CD4-positive, CD25-positive, alpha-beta regulatory T cell (primary cell): Measurements from ENCODE around the gene MFSD12. TPM values are rescaled to one million over a fixed set of nuclear protein-coding genes. Genes with fewer than 3 reads are reported as not detected.

Experiments
- ATAC-seq, 2 donors: fragments of 150-1000 bp; cut with Tn5 transposase; one replicate each; pipeline ENCODE4 v1.10.0; 2021; ENCODE audit warnings: low read depth in 2 of 2, moderate number of reproducible peaks in 2 of 2, moderate library complexity in 1 of 2
- DNase-seq, 3 donors: peaks; one replicate each; pipeline versions ENCODE4 v3.0.0 to v3.0.0-alpha.2; 2012 to 2022; ENCODE audit warnings: mixed read lengths in 1 of 3
- H3K27ac ChIP-seq: one replicate; pipeline ENCODE4 v1.7.0; 2013; ENCODE audit warnings: mild to moderate bottlenecking, low read length; ENCODE audit not compliant: insufficient read depth, poor library complexity, severe bottlenecking
- H3K27me3 ChIP-seq: one replicate; pipeline ENCODE4 v1.7.0; 2013; ENCODE audit warnings: low read length; ENCODE audit not compliant: control insufficient read depth, insufficient read depth
- H3K36me3 ChIP-seq: one replicate; pipeline ENCODE4 v1.7.0; 2013; ENCODE audit warnings: mild to moderate bottlenecking, low read length, moderate library complexity; ENCODE audit not compliant: control insufficient read depth, insufficient read depth
- H3K4me1 ChIP-seq: 2 replicates; pipeline ENCODE4 v1.7.0; 2013; ENCODE audit warnings: mild to moderate bottlenecking, low read length; ENCODE audit not compliant: insufficient read depth, control insufficient read depth, poor library complexity, severe bottlenecking
- H3K4me3 ChIP-seq: one replicate; pipeline ENCODE4 v1.7.0; 2013; ENCODE audit warnings: low read depth, mild to moderate bottlenecking, low read length, moderate library complexity
- H3K9me3 ChIP-seq, 2 experiments: 1 replicate in 1 of 2; 2 replicates in 1 of 2; pipeline ENCODE4 v1.7.0; 2013; ENCODE audit warnings: low read length in 2 of 2, mild to moderate bottlenecking in 1 of 2, moderate library complexity in 1 of 2; ENCODE audit not compliant: control insufficient read depth in 2 of 2
- H3K27ac Mint-ChIP-seq, 3 donors: one replicate each; pipeline ENCODE4 v1.8.0; 2020 to 2022; ENCODE audit warnings: mild to moderate bottlenecking in 3 of 3, mixed read lengths in 3 of 3, moderate library complexity in 2 of 3
- H3K27me3 Mint-ChIP-seq: one replicate; pipeline ENCODE4 v1.8.0; 2022; ENCODE audit warnings: mild to moderate bottlenecking, mixed read lengths
- H3K36me3 Mint-ChIP-seq: one replicate; pipeline ENCODE4 v1.8.0; 2020; ENCODE audit warnings: mixed read lengths
- H3K4me1 Mint-ChIP-seq, 4 donors: one replicate each; pipeline ENCODE4 v1.8.0; 2020 to 2022; ENCODE audit warnings: mixed read lengths in 4 of 4, mild to moderate bottlenecking in 1 of 4
- H3K4me3 Mint-ChIP-seq, 4 donors: one replicate each; pipeline ENCODE4 v1.8.0; 2020 to 2022; ENCODE audit warnings: mild to moderate bottlenecking in 4 of 4, mixed read lengths in 4 of 4, moderate library complexity in 3 of 4
- H3K9me3 Mint-ChIP-seq, 7 donors: one replicate each; pipeline ENCODE4 v1.8.0; 2020 to 2022; ENCODE audit warnings: mixed read lengths in 7 of 7, mild to moderate bottlenecking in 3 of 7, moderate library complexity in 2 of 7
- polyA plus RNA-seq, 4 donors: library from polyadenylated mRNA; unstranded; fragments of 300-500 nt; fragmentation: Illumina TruSeq; gene quantifications; one replicate each; pipeline ENCODE4 v1.2.3, GENCODE V29; 2021
- total RNA-seq: library from RNA; stranded (reverse); gene quantifications from one replicate; pipeline ENCODE4 v1.2.3, GENCODE V29; 2022

MFSD12 gene
- total and polyA plus RNA-seq, 5 donors from 2014 or later, result 28.5 to 63.8 (median 36.2) TPM

DNA sequence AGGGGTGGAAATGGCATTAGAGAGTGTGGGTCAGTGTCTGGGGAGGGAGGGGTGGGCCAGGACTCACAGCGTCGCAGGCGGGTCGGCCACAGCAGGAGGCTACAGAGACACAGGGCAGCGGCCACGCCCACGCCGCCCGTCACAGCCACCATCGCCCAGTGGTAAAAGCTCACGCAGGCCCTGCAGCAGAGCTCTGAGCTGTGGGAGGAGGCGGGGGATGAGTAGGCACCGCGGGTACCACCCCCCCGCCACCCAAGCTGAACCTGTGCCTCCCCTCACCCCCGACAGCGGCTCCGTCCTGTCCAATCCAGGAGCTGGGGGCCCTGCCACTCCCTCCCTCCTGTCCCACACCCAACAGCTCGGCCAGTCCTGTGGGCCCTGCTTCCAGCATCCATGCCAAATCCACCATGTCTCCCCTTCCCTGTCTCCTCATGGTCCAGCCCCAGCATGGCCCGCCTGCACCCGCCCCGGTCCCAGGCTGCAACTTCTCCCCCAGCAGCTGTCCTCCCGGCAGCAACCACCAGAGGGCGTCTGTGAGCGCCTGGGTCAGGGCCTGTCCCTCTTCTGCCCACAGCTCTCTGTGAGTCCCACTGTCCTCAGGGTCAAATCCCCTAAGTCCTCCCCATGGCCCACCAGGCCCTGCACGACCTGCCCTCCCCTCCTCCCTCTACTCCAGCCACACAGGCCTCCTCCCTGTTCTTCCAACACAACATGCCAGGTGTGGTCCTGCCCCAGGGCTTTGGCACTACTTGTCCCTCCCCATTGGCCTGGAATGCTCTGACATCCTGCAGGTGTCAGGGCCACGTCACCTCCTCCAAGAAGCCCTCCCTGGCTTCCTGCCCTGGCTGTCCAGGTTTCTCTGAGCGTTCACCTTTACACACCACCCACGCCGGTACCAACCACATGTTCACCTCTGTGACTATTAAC is 12.4 kb downstream of the MFSD12 start:
- DNase-seq (peak; percentile 53 to 70 (median 65)), ATAC-seq (peak; percentile 59 to 73)
- Histone ChIP-seq H3K9me3 (no peaks in the 10 kb centered on the region), H3K36me3 (peaks cover 10% of the 10 kb centered on the region), H3K27me3 (no peaks in the 10 kb centered on the region), H3K4me3 (no peak overlapping the region), H3K4me1 (no peaks in the 10 kb centered on the region), H3K27ac (no peak overlapping the region)
- no peaks in the 10 kb centered on the region for H3K9me3 Mint-ChIP-seq
- peak overlapping the region; percentile 41 to 59 (median 48) for H3K27ac Mint-ChIP-seq
- H3K4me1 Mint-ChIP-seq, result peaks cover 0 to 9% (median 2%) of the 10 kb centered on the region in 4 donors
- no peaks in the 10 kb centered on the region for H3K27me3 Mint-ChIP-seq
- peaks cover 4% of the 10 kb centered on the region for H3K36me3 Mint-ChIP-seq
- H3K4me3 Mint-ChIP-seq, result no peak overlapping the region

DNA sequence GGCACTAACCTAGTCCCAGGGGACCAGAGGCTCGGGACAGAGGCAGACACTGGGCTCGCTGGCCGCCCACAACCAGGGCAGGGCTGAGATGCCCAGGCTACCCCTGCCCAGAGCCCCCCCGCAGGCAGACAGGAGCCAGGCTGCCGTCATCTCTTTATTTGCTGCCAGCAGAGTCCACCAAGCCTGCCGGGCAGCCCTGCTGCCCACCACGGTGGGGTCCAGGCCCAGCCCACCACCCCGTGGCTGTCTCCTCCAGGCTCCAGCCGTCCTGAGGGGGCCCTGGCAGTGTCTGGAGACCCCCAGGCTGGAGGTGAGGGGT is 13.4 kb downstream of the MFSD12 start:
- Histone ChIP-seq H3K9me3 (no peaks in the 10 kb centered on the region), H3K4me1 (no peaks in the 10 kb centered on the region), H3K36me3 (peaks cover 8% of the 10 kb centered on the region), H3K27ac (no peak overlapping the region), H3K4me3 (no peak overlapping the region), H3K27me3 (no peaks in the 10 kb centered on the region)
- no peak overlapping the region for H3K4me3 Mint-ChIP-seq
- H3K36me3 Mint-ChIP-seq, result peaks cover 8% of the 10 kb centered on the region
- no peak overlapping the region for H3K27ac Mint-ChIP-seq
- ATAC-seq (no peak), DNase-seq (no peak)
- H3K27me3 Mint-ChIP-seq, result no peaks in the 10 kb centered on the region
- H3K4me1 Mint-ChIP-seq, result peaks cover 0 to 11% (median 2%) of the 10 kb centered on the region in 4 donors
- no peaks in the 10 kb centered on the region for H3K9me3 Mint-ChIP-seq

DNA sequence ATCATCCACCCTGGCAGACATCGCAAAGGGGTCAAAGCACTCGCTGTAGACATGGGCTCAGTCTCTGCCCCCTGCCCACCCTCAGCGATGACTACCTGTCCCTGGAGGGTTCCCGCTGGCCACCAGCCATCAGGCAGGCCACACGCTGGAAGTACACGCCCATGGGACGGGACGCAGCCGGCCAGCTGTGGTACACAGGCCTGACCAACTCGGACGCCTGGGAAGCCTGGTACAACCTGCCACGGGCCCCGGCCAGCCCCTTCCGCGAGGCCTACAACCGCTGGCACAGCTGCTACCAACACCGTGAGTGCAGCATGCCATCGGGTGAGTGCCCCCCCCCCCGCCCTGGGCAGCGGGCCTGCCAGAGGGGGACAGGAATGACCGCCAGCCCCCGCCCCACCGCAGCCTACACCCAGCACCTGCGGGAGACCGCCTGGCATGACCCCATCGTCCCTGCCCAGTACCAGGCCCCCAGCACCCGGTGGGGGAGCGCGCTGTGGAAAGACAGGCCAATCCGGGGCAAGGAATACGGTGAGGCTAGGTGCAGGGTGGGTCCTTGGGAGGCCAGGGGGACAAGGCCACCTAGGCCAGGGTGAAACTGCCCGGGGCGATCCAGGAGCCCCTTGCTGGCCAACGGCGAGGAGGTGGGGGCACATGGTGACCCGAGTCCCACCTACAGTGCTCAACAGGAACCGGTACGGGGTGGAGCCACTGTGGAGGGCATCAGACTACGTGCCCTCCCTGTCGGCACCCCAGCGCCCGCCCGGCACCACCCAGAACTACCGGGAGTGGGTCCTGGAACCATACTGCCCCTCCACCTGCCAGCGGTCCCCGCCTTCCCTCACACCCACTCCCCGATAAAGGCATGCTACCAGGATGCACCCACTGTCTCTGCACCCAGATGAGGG is 14.0 kb downstream of the MFSD12 start:
- H3K9me3 ChIP-seq, result no peaks in the 10 kb centered on the region
- peaks cover 0 to 11% (median 2%) of the 10 kb centered on the region in 4 donors for H3K4me1 Mint-ChIP-seq
- no peak overlapping the region for H3K4me3 Mint-ChIP-seq
- peaks cover 8% of the 10 kb centered on the region for H3K36me3 Mint-ChIP-seq
- no peaks in the 10 kb centered on the region for H3K4me1 ChIP-seq
- no peak for DNase-seq
- H3K27me3 Mint-ChIP-seq, result no peaks in the 10 kb centered on the region
- H3K4me3 ChIP-seq, result no peak overlapping the region
- no peaks in the 10 kb centered on the region for H3K27me3 ChIP-seq
- H3K27ac Mint-ChIP-seq, result no peak overlapping the region
- H3K27ac ChIP-seq, result no peak overlapping the region
- H3K9me3 Mint-ChIP-seq, result no peaks in the 10 kb centered on the region
- H3K36me3 ChIP-seq, result peaks cover 4% of the 10 kb centered on the region
- no peak for ATAC-seq

DNA sequence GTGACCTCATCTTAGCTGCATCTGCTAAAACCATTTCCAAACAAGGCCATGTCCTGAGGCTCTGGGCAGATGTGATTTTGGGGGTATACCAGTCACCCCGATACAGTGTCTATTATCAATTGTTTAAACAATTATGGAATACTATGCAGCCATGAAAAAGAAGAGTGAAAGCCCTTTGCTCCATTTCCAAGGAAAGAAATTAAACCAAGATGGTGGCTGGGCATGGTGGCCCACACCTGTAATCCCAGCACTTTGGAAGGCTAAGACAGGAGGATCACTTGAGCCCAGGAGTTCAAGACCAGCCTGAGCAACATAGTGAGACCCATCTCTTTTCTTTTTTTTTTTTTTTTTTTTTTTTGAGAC is 17.6 kb downstream of the MFSD12 start:
- Mint-ChIP-seq H3K27me3 (no peaks in the 10 kb centered on the region), H3K9me3 (no peaks in the 10 kb centered on the region), H3K4me3 (no peak overlapping the region), H3K36me3 (peaks cover 8% of the 10 kb centered on the region), H3K27ac (no peak overlapping the region), H3K4me1 (peaks cover 0 to 2% (median 0%) of the 10 kb centered on the region in 4 donors)
- H3K27me3 ChIP-seq, result no peaks in the 10 kb centered on the region
- H3K27ac ChIP-seq, result no peak overlapping the region
- H3K36me3 ChIP-seq, result peaks cover 11% of the 10 kb centered on the region
- ATAC-seq (no peak), DNase-seq (no peak)
- no peak overlapping the region for H3K4me3 ChIP-seq
- H3K9me3 ChIP-seq, result no peaks in the 10 kb centered on the region
- H3K4me1 ChIP-seq, result no peaks in the 10 kb centered on the region

DNA sequence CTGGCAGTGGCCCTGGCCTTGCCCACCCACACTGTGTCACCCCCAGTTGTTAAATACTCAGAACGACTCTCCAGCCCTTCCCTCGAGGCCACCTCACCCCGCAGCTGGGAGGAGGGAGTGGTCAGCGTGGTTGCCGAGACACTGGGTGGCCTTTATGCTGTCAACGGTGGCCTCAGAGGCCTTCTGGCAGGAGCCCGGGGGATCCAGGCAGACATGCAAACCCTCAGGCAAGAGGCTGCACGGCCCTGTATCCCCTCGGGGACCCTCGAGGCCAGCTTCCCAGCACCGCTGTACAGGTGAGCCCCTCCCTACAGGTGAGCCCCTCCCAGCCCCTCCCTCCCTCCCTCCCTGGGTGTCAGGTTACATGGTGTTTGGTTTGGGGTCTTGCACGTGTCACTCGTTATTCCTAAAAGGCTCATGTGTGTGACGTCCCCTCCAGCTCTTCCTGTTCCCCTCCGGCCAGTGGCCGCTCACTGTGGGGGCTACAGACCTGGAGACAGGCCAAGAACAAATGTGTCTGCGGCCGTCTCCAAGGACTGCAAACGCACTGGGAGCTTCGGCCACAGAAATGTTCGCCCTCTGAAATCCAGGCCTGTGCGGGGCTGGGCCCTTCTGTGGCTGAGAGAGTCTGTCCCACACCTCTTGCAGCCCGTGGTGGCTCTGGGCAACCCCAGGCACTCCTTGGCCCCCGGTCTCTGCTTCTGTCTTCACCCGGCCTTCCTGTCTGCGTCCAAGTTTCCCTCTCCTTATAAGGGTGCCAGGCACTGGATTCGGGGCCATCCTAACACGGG is 18.2 kb downstream of the MFSD12 start, which contains the start of gene TEKTIP1:
Gene TEKTIP1, plus strand, starts transcription at position 210 of the 791 bp plus-strand sequence. Its CDS starts 4 bp downstream, at position 214.
- Mint-ChIP-seq H3K4me1 (peaks cover 0 to 2% (median 0%) of the 10 kb centered on the region in 4 donors), H3K4me3 (no peak within 1 kb of the TSS), H3K27me3 (no peaks in the 10 kb centered on the region), H3K27ac (no peak within 1 kb of the TSS), H3K36me3 (peaks cover 8% of the 10 kb centered on the region), H3K9me3 (no peaks in the 10 kb centered on the region)
- no peak within 1 kb of the TSS for H3K27ac ChIP-seq
- H3K9me3 ChIP-seq, result no peaks in the 10 kb centered on the region
- no peak for DNase-seq
- H3K27me3 ChIP-seq, result no peaks in the 10 kb centered on the region
- no peak for ATAC-seq
- no peak within 1 kb of the TSS for H3K4me3 ChIP-seq
- H3K36me3 ChIP-seq, result peaks cover 16% of the 10 kb centered on the region
- no peaks in the 10 kb centered on the region for H3K4me1 ChIP-seq

DNA sequence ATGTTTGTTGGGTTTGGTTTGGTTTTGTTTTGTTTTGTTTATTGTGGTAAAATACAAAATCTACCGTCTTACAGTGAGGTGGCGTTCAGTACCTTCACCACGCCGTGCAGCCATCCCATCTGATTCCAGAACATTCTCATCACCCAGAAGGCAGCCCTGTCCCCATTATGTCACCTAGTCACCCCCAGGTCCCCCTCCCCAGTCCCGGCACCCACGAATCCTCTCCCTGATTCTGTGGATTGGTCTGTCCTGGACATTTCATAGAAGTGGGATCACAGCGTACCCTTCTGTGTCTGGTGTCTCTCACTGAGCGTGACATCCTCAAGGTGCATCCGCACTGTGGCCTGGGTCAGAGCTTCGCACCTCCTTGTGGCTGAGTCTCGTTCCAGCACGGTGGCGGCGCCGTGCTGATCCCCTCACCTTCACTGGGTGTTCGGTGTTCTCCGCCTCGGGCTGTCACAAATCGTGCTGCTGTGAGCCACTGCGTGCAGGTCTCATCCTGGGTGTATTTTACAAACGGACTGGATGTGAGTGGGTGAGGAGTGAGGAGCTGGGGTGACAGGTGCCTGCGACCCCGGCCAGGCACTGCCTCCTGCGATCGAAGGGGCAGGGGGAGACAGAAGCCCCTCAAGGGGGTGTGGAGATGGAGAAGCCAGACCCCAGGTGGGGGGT is 19.0 kb downstream of the MFSD12 start:
- no peak for ATAC-seq
- H3K4me3 Mint-ChIP-seq, result no peak overlapping the region
- H3K27me3 Mint-ChIP-seq, result no peaks in the 10 kb centered on the region
- no peaks in the 10 kb centered on the region for H3K9me3 Mint-ChIP-seq
- H3K36me3 ChIP-seq, result peaks cover 24% of the 10 kb centered on the region
- H3K27ac Mint-ChIP-seq, result no peak overlapping the region
- DNase-seq, result no peak
- no peaks in the 10 kb centered on the region for H3K4me1 ChIP-seq
- no peak overlapping the region for H3K27ac ChIP-seq
- no peaks in the 10 kb centered on the region for H3K27me3 ChIP-seq
- no peak overlapping the region for H3K4me3 ChIP-seq
- H3K9me3 ChIP-seq, result no peaks in the 10 kb centered on the region
- H3K4me1 Mint-ChIP-seq, result peaks cover 0 to 2% (median 0%) of the 10 kb centered on the region in 4 donors
- peaks cover 8% of the 10 kb centered on the region for H3K36me3 Mint-ChIP-seq
